ENCODE results near the gene TBC1D4.

GRCh38 chr13:75385708-75386083 lies 96.3 kb downstream of the TBC1D4 start:
- TF ChIP-seq CTCF (IDR thresholded peaks at IDR 0.05 in 4 of 5, conservative IDR thresholded peaks at IDR 0.05 in 1 of 5): no peak
- TF ChIP-seq POLR2A (IDR thresholded peaks at IDR 0.05): no peak
